Karpas-422 (cell line): ENCODE measurements around the gene HSPB3. TPM values are rescaled to one million over a fixed set of nuclear protein-coding genes. Genes with fewer than 3 reads are reported as not detected.

Source experiments
- DNase-seq: peaks from one replicate; pipeline ENCODE4 v3.0.0-alpha.2; 2015
- H2AFZ ChIP-seq: fragments of 200-600 bp; sonication (generic); 2 replicates; pipeline ENCODE4 v1.6.1; 2014; ENCODE audit warnings: antibody characterized with exemption, low read length, mixed read lengths
- H3K27ac ChIP-seq: fragments of 200-600 bp; sonication (generic); 2 replicates; pipeline ENCODE4 v1.5.1; 2014; ENCODE audit warnings: mild to moderate bottlenecking, low read length, moderate library complexity
- H3K27me3 ChIP-seq: fragments of 200-600 bp; sonication (generic); 2 replicates; pipeline ENCODE4 v1.6.1; 2014; ENCODE audit warnings: low read length, mixed read lengths
- H3K36me3 ChIP-seq: fragments of 200-600 bp; sonication (generic); 2 replicates; pipeline ENCODE4 v1.6.1; 2014; ENCODE audit warnings: low read length, mixed read lengths; ENCODE audit not compliant: insufficient read depth
- H3K4me1 ChIP-seq: fragments of 200-600 bp; sonication (generic); 2 replicates; pipeline ENCODE4 v1.6.1; 2014; ENCODE audit warnings: mild to moderate bottlenecking, low read length, mixed read lengths
- H3K4me2 ChIP-seq: fragments of 200-600 bp; sonication (generic); 2 replicates; pipeline ENCODE4 v1.6.1; 2014; ENCODE audit warnings: low read length, low read depth, mild to moderate bottlenecking; ENCODE audit not compliant: poor library complexity, severe bottlenecking
- H3K4me3 ChIP-seq: fragments of 200-600 bp; sonication (generic); 2 replicates; pipeline ENCODE4 v1.5.1; 2014; ENCODE audit warnings: mild to moderate bottlenecking, antibody characterized with exemption, low read length, mixed read lengths
- H3K79me2 ChIP-seq: fragments of 200-600 bp; sonication (generic); 2 replicates; pipeline ENCODE4 v1.6.1; 2014; ENCODE audit warnings: mild to moderate bottlenecking, low read length, mixed read lengths
- H3K9ac ChIP-seq: fragments of 200-600 bp; sonication (generic); 2 replicates; pipeline ENCODE4 v1.6.0; 2014; ENCODE audit warnings: low read length
- H3K9me2 ChIP-seq: fragments of 200-600 bp; sonication (generic), shearing (Covaris generic); replicated peaks from 2 replicates; pipeline ENCODE4 v1.6.0; 2014; ENCODE audit warnings: mild to moderate bottlenecking, low read length, moderate library complexity; ENCODE audit not compliant: insufficient read depth
- H3K9me3 ChIP-seq: fragments of 300-700, 200-600 bp; sonication (generic); 2 replicates; pipeline ENCODE4 v1.6.1; 2014; ENCODE audit warnings: low read length, mixed read lengths
- H4K20me1 ChIP-seq: fragments of 200-600 bp; sonication (generic); 2 replicates; pipeline ENCODE4 v1.6.1; 2014; ENCODE audit warnings: mild to moderate bottlenecking, antibody characterized with exemption, low read length, low read depth; ENCODE audit not compliant: insufficient read depth
- total RNA-seq: library from RNA; depleted of rRNA; stranded (reverse); fragments of >200 nt; shearing (Covaris generic); gene quantifications from 2 replicates; pipeline ENCODE4 v1.2.3, GENCODE V29; 2014; ENCODE audit warnings: low replicate concordance

HSPB3 gene
- total RNA-seq, 1 experiment from 2014 or later = not detected

DNA sequence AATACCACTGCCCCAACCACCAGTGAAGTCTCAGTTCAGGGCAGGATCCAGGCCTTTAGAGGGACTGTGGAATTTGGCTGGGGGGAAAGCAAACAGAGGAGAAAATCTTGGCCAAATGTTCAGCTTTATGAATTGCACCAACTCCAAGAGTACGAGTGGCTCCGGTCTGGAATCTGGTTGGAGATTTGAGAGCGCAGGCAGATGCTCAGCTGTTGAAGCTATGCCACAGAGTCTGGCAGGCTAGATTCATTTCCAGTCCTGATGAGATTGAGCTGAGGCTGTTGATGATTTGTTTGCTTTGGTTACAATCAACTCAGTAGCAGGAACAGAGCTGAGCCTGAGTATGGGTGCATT lies 9.1 kb upstream of the HSPB3 start:
- Histone ChIP-seq H3K36me3 (no peaks in the 10 kb centered on the region), H3K27me3 (no peaks in the 10 kb centered on the region), H3K4me3 (no peak overlapping the region), H3K9me2 (no peaks in the 10 kb centered on the region), H3K4me2 (no peak overlapping the region), H3K4me1 (no peaks in the 10 kb centered on the region), H3K27ac (no peak overlapping the region), H4K20me1 (no peaks in the 10 kb centered on the region), H2AFZ (no peak overlapping the region), H3K9ac (no peak overlapping the region), H3K9me3 (no peaks in the 10 kb centered on the region), H3K79me2 (no peaks in the 10 kb centered on the region)
- no peak for DNase-seq

DNA sequence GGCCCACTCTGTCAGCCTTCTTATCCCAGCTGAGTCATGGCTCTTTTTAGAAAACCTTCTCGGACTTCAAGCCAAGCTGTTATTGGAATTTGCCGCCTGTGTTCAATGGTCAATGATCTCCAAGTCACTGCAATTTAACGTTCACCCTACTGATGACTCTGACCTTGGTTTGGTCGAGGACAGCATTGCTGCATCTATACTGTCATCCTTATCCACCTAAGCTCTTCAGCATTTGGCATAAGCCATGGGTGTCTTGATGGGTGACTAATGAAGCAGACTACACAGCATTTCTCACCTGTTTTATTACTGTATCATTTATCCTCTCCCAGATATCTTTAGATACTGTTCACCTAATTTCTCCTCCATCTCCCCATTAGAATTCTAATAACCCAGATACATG lies 5.6 kb upstream of the HSPB3 start:
- H3K27ac ChIP-seq = no peak overlapping the region
- no peak for DNase-seq
- no peaks in the 10 kb centered on the region for H3K36me3 ChIP-seq
- H2AFZ ChIP-seq = no peak overlapping the region
- no peak overlapping the region for H3K4me2 ChIP-seq
- H3K9ac ChIP-seq = no peak overlapping the region
- H3K27me3 ChIP-seq = no peaks in the 10 kb centered on the region
- H3K4me1 ChIP-seq = no peaks in the 10 kb centered on the region
- H3K9me3 ChIP-seq = no peaks in the 10 kb centered on the region
- H3K79me2 ChIP-seq = no peaks in the 10 kb centered on the region
- no peaks in the 10 kb centered on the region for H3K9me2 ChIP-seq
- no peak overlapping the region for H3K4me3 ChIP-seq
- no peaks in the 10 kb centered on the region for H4K20me1 ChIP-seq

DNA sequence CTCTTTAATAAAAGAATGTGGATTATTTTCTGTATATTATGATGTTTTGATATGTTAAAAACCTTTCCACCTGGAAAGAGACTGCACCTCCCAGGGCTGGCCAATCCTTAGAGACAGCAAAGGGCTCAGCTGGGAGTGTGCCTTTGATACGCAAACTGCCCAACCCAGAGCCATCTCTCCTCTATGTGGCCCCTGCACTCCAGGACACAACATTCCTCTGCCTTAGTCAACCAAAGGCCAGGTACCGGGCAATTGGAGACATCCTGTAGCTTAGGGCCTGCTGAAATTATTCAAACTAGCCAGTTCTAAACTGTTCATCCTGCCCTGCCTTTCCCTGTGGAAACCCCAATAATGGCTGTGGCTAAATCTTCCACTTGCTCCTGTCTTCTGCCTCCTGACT lies 5.0 kb upstream of the HSPB3 start:
- Histone ChIP-seq H4K20me1 (no peaks in the 10 kb centered on the region), H3K27ac (no peak overlapping the region), H3K4me3 (no peak overlapping the region), H3K4me1 (no peaks in the 10 kb centered on the region), H2AFZ (no peak overlapping the region), H3K36me3 (no peaks in the 10 kb centered on the region), H3K9me3 (no peaks in the 10 kb centered on the region), H3K79me2 (no peaks in the 10 kb centered on the region), H3K4me2 (no peak overlapping the region), H3K9ac (no peak overlapping the region), H3K9me2 (no peaks in the 10 kb centered on the region), H3K27me3 (no peaks in the 10 kb centered on the region)
- DNase-seq = no peak

DNA sequence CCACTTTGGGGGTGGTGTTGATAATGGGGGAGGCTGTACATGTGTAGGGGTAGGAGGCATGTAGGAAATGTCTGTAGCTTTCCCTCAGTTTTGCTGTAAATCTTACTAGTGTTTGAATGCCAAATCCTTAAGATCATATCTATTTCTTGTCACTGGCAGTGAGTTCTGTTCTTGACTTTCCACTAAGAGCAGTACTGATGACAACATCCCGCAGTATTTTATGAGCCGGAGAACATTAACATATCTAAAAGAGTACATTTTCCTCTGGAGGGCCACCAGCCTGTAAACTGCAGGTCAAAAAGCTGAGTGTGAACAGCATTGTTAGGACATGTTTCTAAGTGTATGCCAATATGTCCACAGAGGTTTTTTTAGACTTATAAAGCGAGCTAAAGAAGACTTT lies 2.5 kb upstream of the HSPB3 start:
- H3K4me2 ChIP-seq = no peak overlapping the region
- no peak for DNase-seq
- H3K9ac ChIP-seq = no peak overlapping the region
- no peaks in the 10 kb centered on the region for H3K4me1 ChIP-seq
- no peak overlapping the region for H3K27ac ChIP-seq
- no peak overlapping the region for H2AFZ ChIP-seq
- no peak overlapping the region for H3K4me3 ChIP-seq
- no peaks in the 10 kb centered on the region for H3K27me3 ChIP-seq
- H3K36me3 ChIP-seq = no peaks in the 10 kb centered on the region
- H3K9me3 ChIP-seq = no peaks in the 10 kb centered on the region
- no peaks in the 10 kb centered on the region for H3K79me2 ChIP-seq
- no peaks in the 10 kb centered on the region for H4K20me1 ChIP-seq
- no peaks in the 10 kb centered on the region for H3K9me2 ChIP-seq

DNA sequence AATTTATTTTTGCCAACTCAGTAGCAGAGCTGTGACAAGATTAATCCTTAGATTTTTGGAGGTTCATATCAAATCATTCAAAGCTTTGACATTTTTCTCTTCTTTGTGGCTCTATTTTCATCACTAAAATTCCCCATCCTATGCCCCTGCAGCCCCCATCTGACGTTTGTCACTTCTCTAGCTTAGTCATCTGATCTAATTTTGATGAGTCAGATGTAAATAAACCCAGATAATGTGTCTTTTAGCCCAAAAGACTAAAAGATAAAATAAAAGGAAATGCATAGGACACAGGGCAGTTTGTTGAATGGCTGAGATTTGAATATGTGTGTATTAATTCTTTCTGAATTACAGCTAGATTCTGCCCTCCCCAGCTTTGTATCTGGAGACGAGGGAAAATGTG lies 897 bp upstream of the HSPB3 start:
- Histone ChIP-seq H2AFZ (no peak overlapping the region), H3K27ac (no peak overlapping the region), H3K4me2 (no peak overlapping the region), H3K36me3 (no peaks in the 10 kb centered on the region), H3K9ac (no peak overlapping the region), H3K9me3 (no peaks in the 10 kb centered on the region), H3K9me2 (no peaks in the 10 kb centered on the region), H3K4me1 (no peaks in the 10 kb centered on the region), H4K20me1 (no peaks in the 10 kb centered on the region), H3K79me2 (no peaks in the 10 kb centered on the region), H3K4me3 (no peak overlapping the region), H3K27me3 (no peaks in the 10 kb centered on the region)
- DNase-seq = no peak

DNA sequence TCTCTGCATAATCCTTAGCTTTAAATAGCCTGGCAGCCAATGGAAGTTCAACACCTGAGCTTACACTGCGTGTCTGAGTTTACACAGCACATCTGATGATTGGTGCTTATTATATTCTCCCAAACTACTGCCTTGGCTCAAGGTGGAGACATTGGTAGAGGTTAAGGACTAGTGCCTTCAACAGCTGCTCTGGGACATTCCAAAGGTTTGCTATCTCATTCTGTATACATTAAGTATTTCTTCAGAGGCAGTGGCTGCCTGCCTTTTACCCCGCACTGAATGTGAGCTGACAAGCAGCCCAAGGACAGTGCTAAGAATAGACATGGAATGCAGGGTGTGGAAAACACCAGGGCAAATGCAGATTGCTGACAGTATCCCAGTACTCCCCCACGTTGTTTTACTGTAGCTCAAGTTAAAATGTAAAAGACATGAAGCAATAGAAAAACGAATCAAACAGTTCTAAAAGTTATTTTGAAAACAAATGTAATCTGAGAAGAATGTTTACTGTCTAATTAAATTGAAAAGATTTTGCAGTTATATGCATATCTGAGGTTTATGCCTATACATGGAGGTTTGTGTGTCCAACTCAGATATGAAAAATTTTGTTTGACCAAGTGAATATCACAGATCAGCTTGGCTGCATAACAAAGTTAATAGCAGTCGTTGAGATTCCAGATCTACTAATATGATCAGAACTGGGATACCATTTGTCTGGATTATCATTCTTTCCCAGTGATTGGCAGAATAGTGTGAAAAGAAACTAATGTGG lies 1.8 kb downstream of the HSPB3 start:
- no peak overlapping the region for H3K4me2 ChIP-seq
- H3K79me2 ChIP-seq = no peaks in the 10 kb centered on the region
- no peaks in the 10 kb centered on the region for H3K4me1 ChIP-seq
- H3K9me2 ChIP-seq = no peaks in the 10 kb centered on the region
- H3K36me3 ChIP-seq = no peaks in the 10 kb centered on the region
- H4K20me1 ChIP-seq = no peaks in the 10 kb centered on the region
- H3K9me3 ChIP-seq = no peaks in the 10 kb centered on the region
- H3K27ac ChIP-seq = no peak overlapping the region
- H3K27me3 ChIP-seq = no peaks in the 10 kb centered on the region
- H3K4me3 ChIP-seq = no peak overlapping the region
- no peak overlapping the region for H3K9ac ChIP-seq
- DNase-seq = no peak
- H2AFZ ChIP-seq = no peak overlapping the region

DNA sequence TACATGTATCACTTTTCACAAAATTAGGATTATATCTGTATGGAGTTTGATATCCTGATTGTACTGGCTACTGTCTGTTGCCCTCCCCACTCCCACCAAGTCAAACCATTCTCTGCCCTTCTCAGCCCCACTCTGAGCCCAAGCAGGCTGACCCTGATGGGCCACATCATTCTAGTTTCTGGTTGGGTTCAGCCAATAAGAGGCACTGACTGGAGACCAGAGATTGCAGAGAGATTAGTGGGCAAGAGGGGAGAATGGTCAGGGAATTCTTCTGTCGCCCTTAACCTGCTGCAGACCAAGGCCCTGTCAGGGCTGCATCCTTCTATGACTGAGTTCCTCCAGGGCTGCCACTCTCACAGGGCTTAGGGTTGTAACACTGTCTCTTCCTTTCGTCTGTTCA lies 2.7 kb downstream of the HSPB3 start:
- Histone ChIP-seq H3K4me1 (no peaks in the 10 kb centered on the region), H3K9me3 (no peaks in the 10 kb centered on the region), H3K36me3 (no peaks in the 10 kb centered on the region), H3K4me3 (no peak overlapping the region), H2AFZ (no peak overlapping the region), H3K4me2 (no peak overlapping the region), H3K9ac (no peak overlapping the region), H3K27me3 (no peaks in the 10 kb centered on the region), H4K20me1 (no peaks in the 10 kb centered on the region), H3K79me2 (no peaks in the 10 kb centered on the region), H3K9me2 (no peaks in the 10 kb centered on the region), H3K27ac (no peak overlapping the region)
- no peak for DNase-seq

DNA sequence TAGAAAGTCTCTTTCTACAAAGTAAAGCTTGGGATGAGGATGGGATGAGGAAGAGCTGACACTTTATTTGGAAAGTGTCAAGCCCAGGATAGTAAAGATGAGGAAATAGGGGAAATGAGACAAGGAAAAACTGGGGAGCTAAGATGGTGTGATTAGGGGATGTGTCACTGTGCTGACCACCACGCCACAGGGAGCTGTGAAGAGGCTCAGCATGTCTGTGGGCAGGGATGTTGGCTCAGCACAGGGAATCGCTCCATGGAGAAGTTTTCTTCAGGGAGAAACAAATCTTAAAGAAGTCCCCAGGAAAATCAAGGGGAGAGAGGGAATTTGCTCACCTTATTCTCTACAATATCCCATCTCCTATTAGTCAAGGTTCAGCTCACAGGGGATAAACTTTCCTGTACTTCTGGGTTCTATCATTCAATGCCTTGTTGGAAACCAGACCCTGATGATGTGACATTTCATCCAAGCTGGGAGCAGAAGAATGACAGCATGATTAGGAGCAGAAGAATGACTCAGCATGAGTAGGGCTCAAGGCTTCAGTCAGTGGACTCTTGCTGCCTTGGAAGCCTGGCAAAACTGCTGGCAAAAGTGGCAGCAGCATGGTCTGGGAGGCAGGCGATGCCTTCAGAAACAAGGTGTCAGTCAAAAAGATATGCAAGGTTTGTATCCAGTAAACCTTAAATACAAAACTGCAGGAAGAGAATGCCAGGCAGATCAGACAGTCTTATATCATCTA lies 4.9 kb downstream of the HSPB3 start:
- Histone ChIP-seq H4K20me1 (no peaks in the 10 kb centered on the region), H3K4me2 (no peak overlapping the region), H3K9me3 (no peaks in the 10 kb centered on the region), H3K4me3 (no peak overlapping the region), H2AFZ (no peak overlapping the region), H3K79me2 (no peaks in the 10 kb centered on the region), H3K27me3 (no peaks in the 10 kb centered on the region), H3K4me1 (no peaks in the 10 kb centered on the region), H3K27ac (no peak overlapping the region), H3K9ac (no peak overlapping the region), H3K36me3 (no peaks in the 10 kb centered on the region), H3K9me2 (no peaks in the 10 kb centered on the region)
- no peak for DNase-seq
